H1 (cell line): ENCODE measurements around the gene ILKAP. TPM values are rescaled to one million over a fixed set of nuclear protein-coding genes. Genes with fewer than 3 reads are reported as not detected.

Experiments
- CREB1 ChIP-seq: IDR thresholded peaks from 2 replicates; pipeline ENCODE4 v1.6.1; 2012; ENCODE audit warnings: inconsistent platforms
- EGR1 ChIP-seq: IDR thresholded peaks from 2 replicates; pipeline ENCODE4 v1.6.1; 2011; ENCODE audit warnings: low read depth, low read length, borderline replicate concordance
- FOSL1 ChIP-seq: IDR thresholded peaks from 2 replicates; pipeline ENCODE4 v1.6.1; 2011; ENCODE audit warnings: mild to moderate bottlenecking, low read depth, low read length, moderate library complexity; ENCODE audit not compliant: insufficient read depth
- KDM1A ChIP-seq: fragments of 200-600, 300-600 bp; sonication (generic); IDR thresholded peaks from 2 replicates; pipeline ENCODE4 v1.7.1; 2016; ENCODE audit warnings: mild to moderate bottlenecking, low read length, borderline replicate concordance
- PHF8 ChIP-seq: fragments of 200-600 bp; sonication (generic); conservative IDR thresholded peaks from 2 replicates; pipeline ENCODE4 v1.7.1; 2012; ENCODE audit warnings: low read depth, mild to moderate bottlenecking, inconsistent platforms, low read length, moderate library complexity
- RBBP5 ChIP-seq: IDR thresholded peaks from 2 replicates; pipeline ENCODE4 v1.7.1; 2012; ENCODE audit warnings: low read depth, mild to moderate bottlenecking, inconsistent platforms, low read length, moderate library complexity, borderline replicate concordance
- SIRT6 ChIP-seq: IDR thresholded peaks from one replicate; pipeline ENCODE4 v1.7.1; 2012; ENCODE audit warnings: low read length, inconsistent platforms
- USF2 ChIP-seq: IDR thresholded peaks from 2 replicates; pipeline ENCODE4 v1.6.1; 2011; ENCODE audit warnings: low read length, improper control_type of control experiment
- polyA plus RNA-seq, 7 experiments: library from polyadenylated mRNA; depleted of rRNA in 3 of 7; stranded (reverse) in 5 of 7; unstranded in 2 of 7; fragments of >200 nt in 5 of 7; fragments of 200-250 nt in 2 of 7; gene quantifications; 1 replicate in 5 of 7; 2 replicates in 1 of 7; 4 replicates in 1 of 7; pipeline versions ENCODE4 v1.2.1 to v1.2.3, GENCODE V29; 2011 to 2013; ENCODE audit warnings: missing spikeins in 2 of 7, mixed read lengths in 2 of 7
- total RNA-seq: library from RNA; stranded (reverse); fragmentation: NEBNext Ultra II Directional; extraction: Animal tissue kit (Norgen Biotek cat#: 25700); gene quantifications from 2 replicates; pipeline ENCODE4 v1.2.1, GENCODE V29; 2021
- TF ChIP-seq, protein P1 (sequence below), 3 experiments: IDR thresholded peaks; 1 replicate in 2 of 3; 2 replicates in 1 of 3; pipeline versions ENCODE4 v1.5.1 to v1.6.1; 2011; ENCODE audit warnings: low read length in 3 of 3, mild to moderate bottlenecking in 3 of 3, inconsistent platforms in 2 of 3, low read depth in 1 of 3, moderate library complexity in 1 of 3; ENCODE audit not compliant: insufficient read depth in 1 of 3; ENCODE audit errors: control extremely low read depth in 1 of 3

ILKAP gene
- total and polyA plus RNA-seq, 2 of the 8 experiments (the other 6 are each of a cell fraction or from before 2014, with no cell fraction given): 23.5 to 33.8 TPM

GRCh38 chr2:238226698-238227586 lies 23.4 kb upstream of the ILKAP start (continued):
- TF ChIP-seq, protein P1, sequence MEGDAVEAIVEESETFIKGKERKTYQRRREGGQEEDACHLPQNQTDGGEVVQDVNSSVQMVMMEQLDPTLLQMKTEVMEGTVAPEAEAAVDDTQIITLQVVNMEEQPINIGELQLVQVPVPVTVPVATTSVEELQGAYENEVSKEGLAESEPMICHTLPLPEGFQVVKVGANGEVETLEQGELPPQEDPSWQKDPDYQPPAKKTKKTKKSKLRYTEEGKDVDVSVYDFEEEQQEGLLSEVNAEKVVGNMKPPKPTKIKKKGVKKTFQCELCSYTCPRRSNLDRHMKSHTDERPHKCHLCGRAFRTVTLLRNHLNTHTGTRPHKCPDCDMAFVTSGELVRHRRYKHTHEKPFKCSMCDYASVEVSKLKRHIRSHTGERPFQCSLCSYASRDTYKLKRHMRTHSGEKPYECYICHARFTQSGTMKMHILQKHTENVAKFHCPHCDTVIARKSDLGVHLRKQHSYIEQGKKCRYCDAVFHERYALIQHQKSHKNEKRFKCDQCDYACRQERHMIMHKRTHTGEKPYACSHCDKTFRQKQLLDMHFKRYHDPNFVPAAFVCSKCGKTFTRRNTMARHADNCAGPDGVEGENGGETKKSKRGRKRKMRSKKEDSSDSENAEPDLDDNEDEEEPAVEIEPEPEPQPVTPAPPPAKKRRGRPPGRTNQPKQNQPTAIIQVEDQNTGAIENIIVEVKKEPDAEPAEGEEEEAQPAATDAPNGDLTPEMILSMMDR (IDR thresholded peaks at IDR 0.05; ENCODE audit: control extremely low read depth in 1 of 3, insufficient read depth in 1 of 3, low read depth in 1 of 3, low read length in 3 of 3): no peak
- TF ChIP-seq PHF8 (no peak), SIRT6 (no peak), USF2 (no peak), RBBP5 (no peak), KDM1A (no peak), EGR1 (no peak), CREB1 (no peak), FOSL1 (no peak)
